Neural cell (in vitro differentiated cells): ENCODE data around the gene TGDS.

ENCODE experiments used
- CTCF ChIP-seq: fragments of 450-650 bp; IDR thresholded peaks from 2 replicates; pipeline ENCODE4 v1.5.1; 2014; ENCODE audit warnings: antibody characterized with exemption, mild to moderate bottlenecking, moderate library complexity; ENCODE audit not compliant: poor library complexity, severe bottlenecking
- EP300 ChIP-seq: fragments of 450-650 bp; conservative IDR thresholded peaks from 2 replicates; pipeline ENCODE4 v1.6.1; 2014; ENCODE audit warnings: antibody characterized with exemption, mild to moderate bottlenecking, moderate library complexity; ENCODE audit not compliant: poor library complexity, severe bottlenecking
- EZH2 ChIP-seq: fragments of 200-600, 300-800 bp; shearing (Covaris generic), sonication (generic); IDR thresholded peaks from 2 replicates; pipeline ENCODE4 v1.6.1; 2014; ENCODE audit warnings: antibody characterized with exemption, low read length, borderline replicate concordance, mild to moderate bottlenecking; ENCODE audit not compliant: insufficient read depth, poor library complexity, severe bottlenecking
- MXI1 ChIP-seq: fragments of 450-650 bp; conservative IDR thresholded peaks from 2 replicates; pipeline ENCODE4 v1.6.1; 2014; ENCODE audit warnings: antibody characterized with exemption, mild to moderate bottlenecking; ENCODE audit not compliant: poor library complexity, severe bottlenecking
- POLR2AphosphoS5 ChIP-seq: IDR thresholded peaks from 2 replicates; pipeline ENCODE4 v1.6.1; 2012
- RAD21 ChIP-seq: fragments of 450-650 bp; conservative IDR thresholded peaks from 2 replicates; pipeline ENCODE4 v1.6.1; 2014; ENCODE audit warnings: antibody characterized with exemption, mild to moderate bottlenecking, moderate library complexity
- REST ChIP-seq: IDR thresholded peaks from 2 replicates; pipeline ENCODE4 v1.6.1; 2012; ENCODE audit warnings: borderline replicate concordance
- TAF1 ChIP-seq: IDR thresholded peaks from 2 replicates; pipeline ENCODE4 v1.6.1; 2012; ENCODE audit warnings: low read depth

- TF ChIP-seq EZH2, result no peak
- TF ChIP-seq CTCF, result no peak
- TF ChIP-seq RAD21, result no peak
- no peak for TF ChIP-seq MXI1
- TF ChIP-seq TAF1, result no peak
- no peak for TF ChIP-seq POLR2AphosphoS5
- no peak for TF ChIP-seq REST
- no peak for TF ChIP-seq EP300
These were observed 34.9 kb upstream of the TGDS start for GRCh38 chr13:94630858-94631257.
